Pons (tissue), 1 donor: ENCODE measurements around the gene DEFB112.

ENCODE experiments used
- DNase-seq: peaks from one replicate; pipeline ENCODE4 v3.0.0-alpha.2; 2016; ENCODE audit warnings: low spot score

The DEFB112 gene

GRCh38 chr6:50049829-50050228 is at the start of gene DEFB112:
TSS of gene DEFB112 (minus strand) at chr6:50049929. CDS start at chr6:50049869, 60 bp downstream.
- DNase-seq, result no peak

- DNase-seq, result no peak
Measured at GRCh38 chr6:50098641-50098993, 48.9 kb upstream of the DEFB112 start.

GRCh38 chr6:50097966-50098640 is 48.4 kb upstream of the DEFB112 start:
- no peak for DNase-seq

- DNase-seq, result no peak
Measured at GRCh38 chr6:50096296-50096695, 46.6 kb upstream of the DEFB112 start.

- DNase-seq, result no peak
Measured at GRCh38 chr6:50093938-50094272, 44.2 kb upstream of the DEFB112 start.

- DNase-seq, result no peak
Measured at GRCh38 chr6:50093116-50093937, 43.6 kb upstream of the DEFB112 start.

GRCh38 chr6:50091641-50092040 is 41.9 kb upstream of the DEFB112 start:
- DNase-seq, result no peak

GRCh38 chr6:50089911-50090310 is 40.2 kb upstream of the DEFB112 start:
- no peak for DNase-seq

- DNase-seq, result no peak
Measured at GRCh38 chr6:50087231-50087954, 37.7 kb upstream of the DEFB112 start.

- no peak for DNase-seq
Measured at GRCh38 chr6:50077385-50077784, 27.7 kb upstream of the DEFB112 start.

- DNase-seq, result no peak
Measured at GRCh38 chr6:50076431-50076830, 26.7 kb upstream of the DEFB112 start.

- no peak for DNase-seq
Measured at GRCh38 chr6:50071921-50072320, 22.2 kb upstream of the DEFB112 start.

- DNase-seq, result no peak
Measured at GRCh38 chr6:50070101-50070500, 20.4 kb upstream of the DEFB112 start.

- no peak for DNase-seq
Measured at GRCh38 chr6:50062051-50062450, 12.3 kb upstream of the DEFB112 start.

- no peak for DNase-seq
Measured at GRCh38 chr6:50056242-50056641, 6.5 kb upstream of the DEFB112 start.

- DNase-seq, result no peak
Measured at GRCh38 chr6:50047026-50047425, 2.7 kb downstream of the DEFB112 start.

GRCh38 chr6:50030777-50031562 is 18.8 kb downstream of the DEFB112 start:
- DNase-seq, result no peak

- DNase-seq, result no peak
Measured at GRCh38 chr6:50030350-50030749, 19.4 kb downstream of the DEFB112 start.

GRCh38 chr6:50025258-50025657 is 24.5 kb downstream of the DEFB112 start:
- DNase-seq, result no peak

- no peak for DNase-seq
Measured at GRCh38 chr6:50021894-50022293, 27.8 kb downstream of the DEFB112 start, which contains the start of gene DEFB110. TSS of gene DEFB110 (minus strand) at chr6:50021994. CDS start at chr6:50021935, 59 bp downstream.

GRCh38 chr6:50007819-50008218 is 41.9 kb downstream of the DEFB112 start:
- no peak for DNase-seq

GRCh38 chr6:50003139-50003538 is 46.6 kb downstream of the DEFB112 start:
- no peak for DNase-seq
